ENCODE results near the gene STUM. TPM values are rescaled to one million over a fixed set of nuclear protein-coding genes. Genes with fewer than 3 reads are reported as not detected.

STUM gene
- total RNA-seq, 6 experiments from 2014 or later, result 0.06 to 0.68 (median 0.13) TPM; not detected in 2

DNA sequence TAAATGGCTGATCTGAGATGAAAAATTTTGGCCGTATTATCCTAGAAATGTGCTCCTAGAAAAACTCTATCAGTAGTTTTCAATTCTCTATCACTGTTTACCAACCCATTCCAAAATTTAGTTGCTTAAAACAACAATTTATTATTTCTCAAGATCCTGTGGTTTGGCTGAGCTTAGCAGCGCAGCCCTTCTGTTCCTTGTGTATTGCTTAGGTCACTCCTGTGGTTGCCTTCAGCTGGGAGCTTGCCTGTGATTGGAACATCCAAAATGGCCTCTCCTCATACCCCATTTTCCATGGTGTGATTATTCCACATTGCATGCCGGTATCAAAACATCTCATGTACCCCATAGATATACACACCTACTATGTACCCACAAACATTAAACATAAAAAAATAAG is 22.8 kb upstream of the STUM start:
- TF ChIP-seq POLR2A (IDR thresholded peaks at IDR 0.05), result no peak
- TF ChIP-seq, protein P1, sequence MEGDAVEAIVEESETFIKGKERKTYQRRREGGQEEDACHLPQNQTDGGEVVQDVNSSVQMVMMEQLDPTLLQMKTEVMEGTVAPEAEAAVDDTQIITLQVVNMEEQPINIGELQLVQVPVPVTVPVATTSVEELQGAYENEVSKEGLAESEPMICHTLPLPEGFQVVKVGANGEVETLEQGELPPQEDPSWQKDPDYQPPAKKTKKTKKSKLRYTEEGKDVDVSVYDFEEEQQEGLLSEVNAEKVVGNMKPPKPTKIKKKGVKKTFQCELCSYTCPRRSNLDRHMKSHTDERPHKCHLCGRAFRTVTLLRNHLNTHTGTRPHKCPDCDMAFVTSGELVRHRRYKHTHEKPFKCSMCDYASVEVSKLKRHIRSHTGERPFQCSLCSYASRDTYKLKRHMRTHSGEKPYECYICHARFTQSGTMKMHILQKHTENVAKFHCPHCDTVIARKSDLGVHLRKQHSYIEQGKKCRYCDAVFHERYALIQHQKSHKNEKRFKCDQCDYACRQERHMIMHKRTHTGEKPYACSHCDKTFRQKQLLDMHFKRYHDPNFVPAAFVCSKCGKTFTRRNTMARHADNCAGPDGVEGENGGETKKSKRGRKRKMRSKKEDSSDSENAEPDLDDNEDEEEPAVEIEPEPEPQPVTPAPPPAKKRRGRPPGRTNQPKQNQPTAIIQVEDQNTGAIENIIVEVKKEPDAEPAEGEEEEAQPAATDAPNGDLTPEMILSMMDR (IDR thresholded peaks at IDR 0.05), result no peak
- H3K27ac ChIP-seq, result no peak overlapping the region
- H3K4me3 ChIP-seq, result no peak overlapping the region
- H3K9me3 ChIP-seq, result no peaks in the 10 kb centered on the region
- DNase-seq (no peak), ATAC-seq (no peak)
- no peaks in the 10 kb centered on the region for H3K27me3 ChIP-seq
- intact Hi-C loops (cut with DNase I), result no loop called here
- 89% methylated on average over 3 of the region's 3 CpGs for WGBS (ENCODE audit: insufficient coverage, low coverage, low lambda C conversion rate, missing lambda C conversion rate)
- no peaks in the 10 kb centered on the region for H3K4me1 ChIP-seq
- no peaks in the 10 kb centered on the region for H3K36me3 ChIP-seq

GRCh38 chr1:226526801-226527595 is 21.6 kb upstream of the STUM start:
- Histone ChIP-seq H3K4me3 (no peak overlapping the region), H3K27ac (no peak overlapping the region), H3K4me1 (no peaks in the 10 kb centered on the region), H3K36me3 (no peaks in the 10 kb centered on the region), H3K9me3 (no peaks in the 10 kb centered on the region), H3K27me3 (no peaks in the 10 kb centered on the region)
- 60% methylated on average over 10 of the region's 21 CpGs for WGBS (ENCODE audit: insufficient coverage, low coverage, low lambda C conversion rate, missing lambda C conversion rate)
- ATAC-seq (peak in 2 of 4 donors; percentile 16 to 32), DNase-seq (no peak)
- intact Hi-C loops (cut with DNase I), result no loop called here
- no peak for TF ChIP-seq POLR2A (IDR thresholded peaks at IDR 0.05)
- TF ChIP-seq, protein P1 (IDR thresholded peaks at IDR 0.05), result no peak

- WGBS (ENCODE audit: insufficient coverage, low coverage, low lambda C conversion rate, missing lambda C conversion rate), result no CpG with 5 or more reads among the region's 7 CpGs
- Histone ChIP-seq H3K4me1 (no peaks in the 10 kb centered on the region), H3K4me3 (no peak overlapping the region), H3K36me3 (no peaks in the 10 kb centered on the region), H3K27ac (no peak overlapping the region), H3K9me3 (no peaks in the 10 kb centered on the region), H3K27me3 (no peaks in the 10 kb centered on the region)
- no peak for DNase-seq
- intact Hi-C loops (cut with DNase I), result no loop called here
- ATAC-seq, result no peak
- TF ChIP-seq, protein P1 (IDR thresholded peaks at IDR 0.05), result no peak
- no peak for TF ChIP-seq POLR2A (IDR thresholded peaks at IDR 0.05)
Observed at GRCh38 chr1:226529891-226530290, 18.7 kb upstream of the STUM start.

GRCh38 chr1:226530591-226530990 is 18.0 kb upstream of the STUM start:
- Histone ChIP-seq H3K27me3 (no peaks in the 10 kb centered on the region), H3K4me1 (no peaks in the 10 kb centered on the region), H3K27ac (no peak overlapping the region), H3K9me3 (no peaks in the 10 kb centered on the region), H3K4me3 (no peak overlapping the region), H3K36me3 (no peaks in the 10 kb centered on the region)
- no peak for TF ChIP-seq POLR2A (IDR thresholded peaks at IDR 0.05)
- TF ChIP-seq, protein P1 (IDR thresholded peaks at IDR 0.05), result no peak
- intact Hi-C loops (cut with DNase I), result no loop called here
- 67% methylated on average over 6 of the region's 6 CpGs for WGBS (ENCODE audit: insufficient coverage, low coverage, low lambda C conversion rate, missing lambda C conversion rate)
- DNase-seq (no peak), ATAC-seq (no peak)

Data from right lobe of liver (tissue), 6 donors.